ENCODE results near the gene EEF1AKMT4. TPM values are rescaled to one million over a fixed set of nuclear protein-coding genes. Genes with fewer than 3 reads are reported as not detected.

Gene EEF1AKMT4
- total RNA-seq, 4 donors from 2014 or later, result 5.7 to 14.6 (median 8.5) TPM

DNA sequence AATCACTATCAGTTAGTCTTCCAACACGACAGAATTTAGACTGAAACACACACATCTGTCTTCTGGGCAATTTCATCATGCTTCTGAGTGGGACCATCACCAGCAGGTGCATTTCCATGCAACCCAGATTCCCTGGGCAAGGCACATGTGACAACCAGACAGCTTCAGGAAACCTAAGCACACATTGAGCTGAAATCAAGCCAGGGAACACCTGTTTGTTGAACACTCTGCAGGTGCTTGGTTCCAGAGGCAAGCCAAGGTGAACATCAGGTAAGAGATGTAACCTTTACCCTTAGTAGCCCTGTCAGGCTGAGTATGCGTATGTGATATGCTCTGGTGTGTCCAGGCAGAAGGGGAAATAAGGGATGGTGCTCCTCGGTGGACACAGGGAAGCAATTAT lies 46.3 kb downstream of the EEF1AKMT4 start:
- in situ Hi-C loops (cut with MboI; ENCODE audit: low sequenced_read_pairs in 4 of 4) (loop anchor here in 1 of 4 donors (25.0 kb wide), 1 partner anchor 408 kb away; the partner anchor contains the start of gene PARL), intact Hi-C loops (cut with DNase I; ENCODE audit: low total_unique reads) (loop anchor here (5.0 to 10.0 kb wide), 3 partner anchors 108 to 281 kb away; partner anchors contain the start of genes ABCC5, ABCF3 and DVL3)
- Histone ChIP-seq H3K4me3 (no peak overlapping the region), H3K36me3 (peaks cover 0 to 7% of the 10 kb centered on the region in 2 donors), H3K27me3 (no peaks in the 10 kb centered on the region), H3K9me3 (no peaks in the 10 kb centered on the region), H3K4me1 (peaks cover 11 to 12% of the 10 kb centered on the region in 2 donors), H3K27ac (no peak overlapping the region)
- DNase-seq (no peak), ATAC-seq (no peak)
- TF ChIP-seq POLR2A (IDR thresholded peaks at IDR 0.05), result no peak
- TF ChIP-seq, protein P1, sequence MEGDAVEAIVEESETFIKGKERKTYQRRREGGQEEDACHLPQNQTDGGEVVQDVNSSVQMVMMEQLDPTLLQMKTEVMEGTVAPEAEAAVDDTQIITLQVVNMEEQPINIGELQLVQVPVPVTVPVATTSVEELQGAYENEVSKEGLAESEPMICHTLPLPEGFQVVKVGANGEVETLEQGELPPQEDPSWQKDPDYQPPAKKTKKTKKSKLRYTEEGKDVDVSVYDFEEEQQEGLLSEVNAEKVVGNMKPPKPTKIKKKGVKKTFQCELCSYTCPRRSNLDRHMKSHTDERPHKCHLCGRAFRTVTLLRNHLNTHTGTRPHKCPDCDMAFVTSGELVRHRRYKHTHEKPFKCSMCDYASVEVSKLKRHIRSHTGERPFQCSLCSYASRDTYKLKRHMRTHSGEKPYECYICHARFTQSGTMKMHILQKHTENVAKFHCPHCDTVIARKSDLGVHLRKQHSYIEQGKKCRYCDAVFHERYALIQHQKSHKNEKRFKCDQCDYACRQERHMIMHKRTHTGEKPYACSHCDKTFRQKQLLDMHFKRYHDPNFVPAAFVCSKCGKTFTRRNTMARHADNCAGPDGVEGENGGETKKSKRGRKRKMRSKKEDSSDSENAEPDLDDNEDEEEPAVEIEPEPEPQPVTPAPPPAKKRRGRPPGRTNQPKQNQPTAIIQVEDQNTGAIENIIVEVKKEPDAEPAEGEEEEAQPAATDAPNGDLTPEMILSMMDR (IDR thresholded peaks at IDR 0.05 in 4 of 5, conservative IDR thresholded peaks at IDR 0.05 in 1 of 5), result no peak

DNA sequence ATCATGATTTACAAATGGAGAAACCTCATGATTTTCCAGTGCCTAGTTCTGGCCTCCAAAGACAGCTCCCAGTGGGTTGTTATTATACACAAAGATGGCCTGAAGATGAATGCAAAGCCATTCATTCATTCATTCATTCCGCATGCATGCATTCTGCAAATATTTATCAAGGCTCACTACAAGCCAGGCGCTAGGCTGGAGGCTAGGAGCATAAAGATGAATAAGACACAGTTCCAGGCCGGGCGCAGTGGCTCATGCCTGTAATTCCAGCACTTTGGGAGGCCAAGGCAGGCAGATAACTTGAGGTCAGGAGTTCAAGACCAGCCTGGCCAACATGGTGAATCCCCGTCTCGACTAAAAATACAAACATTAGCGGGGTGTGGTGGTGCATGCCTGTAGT lies 47.1 kb downstream of the EEF1AKMT4 start:
- intact Hi-C loops (cut with DNase I; ENCODE audit: low total_unique reads), result loop anchor here (5.0 to 10.0 kb wide), 3 partner anchors 109 to 282 kb away; partner anchors contain the start of genes ABCC5, ABCF3 and DVL3
- DNase-seq (no peak), ATAC-seq (no peak)
- Histone ChIP-seq H3K27ac (no peak overlapping the region), H3K9me3 (no peaks in the 10 kb centered on the region), H3K4me1 (peaks cover 14 to 17% of the 10 kb centered on the region in 2 donors), H3K36me3 (peaks cover 3 to 15% of the 10 kb centered on the region in 2 donors), H3K4me3 (no peak overlapping the region), H3K27me3 (no peaks in the 10 kb centered on the region)
- no peak for TF ChIP-seq POLR2A (IDR thresholded peaks at IDR 0.05)
- TF ChIP-seq, protein P1 (IDR thresholded peaks at IDR 0.05 in 4 of 5, conservative IDR thresholded peaks at IDR 0.05 in 1 of 5), result no peak
- in situ Hi-C loops (cut with MboI; ENCODE audit: low sequenced_read_pairs in 4 of 4), result loop anchor here in 1 of 4 donors (25.0 kb wide), 1 partner anchor 409 kb away; the partner anchor contains the start of gene PARL

DNA sequence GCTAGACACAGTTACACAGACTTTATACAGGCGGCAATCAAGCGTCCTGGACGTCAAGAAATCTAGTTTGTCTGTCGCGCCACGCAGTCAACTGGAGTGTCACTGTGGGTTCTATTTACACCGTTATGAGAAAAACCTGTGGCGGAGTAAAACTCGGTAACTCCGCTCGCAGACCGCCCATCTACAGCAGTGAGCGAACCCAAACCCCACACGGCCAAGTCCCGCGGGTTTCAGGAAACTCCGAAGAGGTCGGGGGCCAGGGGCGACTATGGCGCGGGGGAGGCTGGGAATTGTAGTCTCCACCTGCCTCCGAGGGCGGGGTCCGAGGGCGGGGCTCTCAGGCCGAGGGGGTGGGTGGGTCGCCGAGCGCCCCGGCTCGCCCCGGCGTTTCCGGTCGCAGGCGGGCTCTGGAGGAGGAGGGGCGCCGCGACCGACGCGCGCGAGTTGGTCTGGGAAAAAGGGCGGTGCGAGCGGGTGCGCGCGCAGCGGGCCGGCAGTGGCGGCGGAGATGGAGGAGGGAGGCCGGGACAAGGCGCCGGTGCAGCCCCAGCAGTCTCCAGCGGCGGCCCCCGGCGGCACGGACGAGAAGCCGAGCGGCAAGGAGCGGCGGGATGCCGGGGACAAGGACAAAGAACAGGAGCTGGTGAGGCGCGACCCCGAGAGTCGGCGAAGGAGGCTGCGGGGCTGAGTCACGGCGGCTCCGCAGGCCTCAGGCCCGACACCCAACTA lies 49.5 kb downstream of the EEF1AKMT4 start, which contains the start of gene PSMD2:
PSMD2 (plus strand) TSS at position 483 of the 729 bp plus-strand sequence; CDS start at position 509, 26 bp downstream.
- in situ Hi-C loops (cut with MboI; ENCODE audit: low sequenced_read_pairs in 4 of 4), result loop anchor here in 1 of 4 donors (25.0 kb wide), 1 partner anchor 412 kb away; the partner anchor contains the start of gene PARL
- TF ChIP-seq, protein P1 (IDR thresholded peaks at IDR 0.05 in 4 of 5, conservative IDR thresholded peaks at IDR 0.05 in 1 of 5), result peak in 1 of 5 experiments; percentile 18
- TF ChIP-seq POLR2A (IDR thresholded peaks at IDR 0.05), result peak; percentile 94 to 98
- H3K27ac ChIP-seq, result peak within 1 kb of the TSS; percentile 81 to 93 (median 86)
- H3K4me3 ChIP-seq, result peak within 1 kb of the TSS; percentile 70 to 93 (median 76)
- DNase-seq (peak; percentile 97), ATAC-seq (peak; percentile 93 to 96)
- H3K36me3 ChIP-seq, result peaks cover 13 to 38% of the 10 kb centered on the region in 2 donors
- H3K27me3 ChIP-seq, result no peaks in the 10 kb centered on the region
- intact Hi-C loops (cut with DNase I; ENCODE audit: low total_unique reads), result loop anchor here (1.0 to 10.0 kb wide), 10 partner anchors 15 to 414 kb away; partner anchors contain the start of genes ABCC5, ABCF3, AP2M1 and DVL3
- peaks cover 14 to 18% of the 10 kb centered on the region in 2 donors for H3K4me1 ChIP-seq
- H3K9me3 ChIP-seq, result no peaks in the 10 kb centered on the region

DNA sequence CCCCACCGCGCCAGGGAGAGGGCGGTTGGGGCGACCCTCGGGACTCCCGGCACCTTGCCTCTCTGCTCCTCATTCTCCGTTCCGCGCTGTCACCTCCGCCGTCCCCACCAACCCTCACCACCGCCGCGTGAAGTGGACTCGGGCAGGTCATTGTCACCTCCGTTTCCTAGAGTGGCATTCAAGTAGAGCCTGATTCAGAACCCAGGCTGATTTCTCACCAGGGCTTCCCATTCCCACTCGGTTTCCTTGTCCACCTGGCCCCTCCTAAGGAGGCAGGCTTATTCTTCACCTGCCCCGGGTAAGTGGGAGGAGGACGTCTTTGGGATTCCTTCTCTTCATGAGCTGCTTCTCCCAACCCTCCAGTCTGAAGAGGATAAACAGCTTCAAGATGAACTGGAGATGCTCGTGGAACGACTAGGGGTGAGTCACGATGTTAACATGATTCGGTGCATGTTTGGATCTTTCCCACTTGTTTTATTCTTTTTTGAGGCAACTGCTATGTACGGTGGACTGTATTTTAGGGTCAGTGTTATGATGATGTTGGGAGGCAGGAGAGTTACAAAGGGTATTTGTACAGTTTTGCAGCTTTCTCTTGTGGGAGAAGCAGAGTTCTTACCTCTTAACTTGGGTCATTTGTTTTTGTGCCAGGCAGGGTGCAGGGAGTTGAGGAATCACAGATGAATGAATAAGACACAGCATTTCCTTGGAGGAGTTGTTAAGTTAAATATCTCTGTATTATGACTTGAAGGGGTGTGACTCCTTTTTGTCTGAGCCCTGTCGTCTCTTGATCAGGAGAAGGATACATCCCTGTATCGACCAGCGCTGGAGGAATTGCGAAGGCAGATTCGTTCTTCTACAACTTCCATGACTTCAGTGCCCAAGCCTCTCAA lies 50.3 kb downstream of the EEF1AKMT4 start:
- peak; percentile 7 to 21 for ATAC-seq
- in situ Hi-C loops (cut with MboI; ENCODE audit: low sequenced_read_pairs in 4 of 4), result loop anchor here in 1 of 4 donors (25.0 kb wide), 1 partner anchor 412 kb away; the partner anchor contains the start of gene PARL

More for the DNA sequence above, 50.3 kb downstream of the EEF1AKMT4 start:
- Histone ChIP-seq H3K27ac (peak overlapping the region; percentile 81 to 93 (median 86)), H3K4me1 (peaks cover 14 to 18% of the 10 kb centered on the region in 2 donors), H3K27me3 (no peaks in the 10 kb centered on the region), H3K36me3 (peaks cover 18 to 46% of the 10 kb centered on the region in 2 donors), H3K9me3 (no peaks in the 10 kb centered on the region), H3K4me3 (peak overlapping the region; percentile 70 to 93 (median 76))
- intact Hi-C loops (cut with DNase I; ENCODE audit: low total_unique reads), result loop anchor here (1.0 to 10.0 kb wide), 9 partner anchors 15 to 415 kb away; partner anchors contain the start of genes ABCC5, ABCF3, AP2M1 and DVL3
- no peak for DNase-seq
- TF ChIP-seq, protein P1 (IDR thresholded peaks at IDR 0.05 in 4 of 5, conservative IDR thresholded peaks at IDR 0.05 in 1 of 5), result no peak
- no peak for TF ChIP-seq POLR2A (IDR thresholded peaks at IDR 0.05)

Measured in gastrocnemius medialis (tissue), 4 donors.